CD4-positive, alpha-beta T cell (primary cell): ENCODE measurements around the gene C15orf62. TPM values are rescaled to one million over a fixed set of nuclear protein-coding genes. Genes with fewer than 3 reads are reported as not detected.

Experiments used
- ATAC-seq: fragments of 200-7000 bp; cut with Tn5 transposase; one replicate; pipeline ENCODE4 v1.10.0; 2022; ENCODE audit warnings: mild to moderate bottlenecking; ENCODE audit not compliant: poor library complexity
- CTCF ChIA-PET: fragments of 350-600 bp; sonication (Branson Sonifier 250); formaldehyde crosslinking; loops from one replicate; lab custom pipeline; 2021; ENCODE audit warnings: antibody characterized with exemption, inconsistent platforms; lab: Charles Lee
- POLR2A ChIA-PET: fragments of 350-600 bp; sonication (Branson Sonifier 250); formaldehyde crosslinking; loops from one replicate; lab custom pipeline; 2021; ENCODE audit warnings: antibody characterized with exemption, inconsistent platforms; lab: Charles Lee
- DNase-seq, 14 experiments: peaks; one replicate each; pipeline ENCODE4 v3.0.0-alpha.2; 2013 to 2020; ENCODE audit warnings: mixed read lengths in 2 of 14
- H3K27ac ChIP-seq, 2 donors: one replicate each; pipeline versions ENCODE4 v1.5.1 to v1.7.0; 2013; ENCODE audit warnings: low read length in 2 of 2, low read depth in 1 of 2, mild to moderate bottlenecking in 1 of 2
- H3K27me3 ChIP-seq, 2 experiments: 1 replicate in 1 of 2; 2 replicates in 1 of 2; pipeline versions ENCODE4 v1.6.1 to v1.7.0; 2013; ENCODE audit warnings: low read length in 2 of 2, control low read depth in 1 of 2, mild to moderate bottlenecking in 1 of 2, moderate library complexity in 1 of 2; ENCODE audit not compliant: insufficient read depth in 2 of 2, control insufficient read depth in 1 of 2
- H3K36me3 ChIP-seq: one replicate; pipeline ENCODE4 v1.6.1; 2013; ENCODE audit warnings: low read length, control low read depth; ENCODE audit not compliant: insufficient read depth
- H3K4me1 ChIP-seq: one replicate; pipeline ENCODE4 v1.6.1; 2013; ENCODE audit warnings: low read length, control low read depth; ENCODE audit not compliant: insufficient read depth
- H3K4me3 ChIP-seq: one replicate; pipeline ENCODE4 v1.5.1; 2013; ENCODE audit warnings: mild to moderate bottlenecking, low read length, moderate library complexity
- H3K9me3 ChIP-seq, 2 experiments: 1 replicate in 1 of 2; 2 replicates in 1 of 2; pipeline versions ENCODE4 v1.6.1 to v1.7.0; 2013; ENCODE audit warnings: low read length in 2 of 2, mild to moderate bottlenecking in 2 of 2, control low read depth in 1 of 2, moderate library complexity in 1 of 2; ENCODE audit not compliant: control insufficient read depth in 1 of 2, insufficient read depth in 1 of 2
- H3K27ac Mint-ChIP-seq: one replicate; pipeline ENCODE4 v1.8.0; 2020; ENCODE audit warnings: mixed read lengths
- H3K27me3 Mint-ChIP-seq: one replicate; pipeline ENCODE4 v1.8.0; 2021; ENCODE audit warnings: mixed read lengths
- H3K36me3 Mint-ChIP-seq: one replicate; pipeline ENCODE4 v1.8.0; 2021; ENCODE audit warnings: low read depth, mixed read lengths
- H3K4me1 Mint-ChIP-seq: one replicate; pipeline ENCODE4 v1.8.0; 2021; ENCODE audit warnings: low read depth, mixed read lengths
- H3K4me3 Mint-ChIP-seq: one replicate; pipeline ENCODE4 v1.8.0; 2020; ENCODE audit warnings: mild to moderate bottlenecking, mixed read lengths
- H3K9me3 Mint-ChIP-seq: one replicate; pipeline ENCODE4 v1.8.0; 2020; ENCODE audit warnings: mixed read lengths
- CTCF ChIP-seq: fragments of 200-600 bp; IDR thresholded peaks from one replicate; pipeline ENCODE4 v1.8.0; 2022; ENCODE audit warnings: antibody characterized with exemption, mild to moderate bottlenecking
- intact Hi-C, 2 experiments: fragments of 100-400 bp; cut with DNase I in 1 of 2; cut with micrococcal nuclease in 1 of 2; formaldehyde crosslinking; loops; one replicate each; pipeline versions ENCODE4 v1.15.1 to v1.9.0; 2023 to 2025; cut with DNase I, micrococcal nuclease
- total RNA-seq, 174 experiments: library from RNA in 2 of 174; stranded (reverse) in 2 of 174; gene quantifications; one replicate each; pipeline ENCODE4 v1.2.3 and lab custom pipeline; 2021 to 2026

C15orf62 gene
- total RNA-seq, 2 experiments from 2014 or later = 0.77 to 0.98 TPM

GRCh38 chr15:40722934-40723333, 46.8 kb upstream of the C15orf62 start:
- CTCF ChIA-PET = no interaction called here

GRCh38 chr15:40723919-40724318, 45.9 kb upstream of the C15orf62 start:
- no peaks in the 10 kb centered on the region for H3K27me3 Mint-ChIP-seq
- no peak overlapping the region for H3K4me3 Mint-ChIP-seq
- H3K27ac ChIP-seq = no peak overlapping the region
- no peak overlapping the region for H3K27ac Mint-ChIP-seq
- ATAC-seq = no peak
- H3K9me3 Mint-ChIP-seq = no peaks in the 10 kb centered on the region
- no peaks in the 10 kb centered on the region for H3K27me3 ChIP-seq
- H3K9me3 ChIP-seq = no peaks in the 10 kb centered on the region
- H3K4me1 ChIP-seq = no peaks in the 10 kb centered on the region
- ChIA-PET POLR2A (no interaction called here), CTCF (interaction anchor here (0.6 kb wide), 1 partner anchor 80 kb away, joined by 3 read pairs; no protein-coding TSS in a partner anchor)
- intact Hi-C loops = no loop called here
- TF ChIP-seq CTCF = no peak
- no peaks in the 10 kb centered on the region for H3K4me1 Mint-ChIP-seq
- no peak overlapping the region for H3K4me3 ChIP-seq
- no peak for DNase-seq
- no peaks in the 10 kb centered on the region for H3K36me3 Mint-ChIP-seq
- H3K36me3 ChIP-seq = no peaks in the 10 kb centered on the region

More at GRCh38 chr15:40722934-40723333, 46.8 kb upstream of the C15orf62 start:
- Histone ChIP-seq H3K27me3 (no peaks in the 10 kb centered on the region), H3K27ac (no peak overlapping the region), H3K9me3 (no peaks in the 10 kb centered on the region), H3K4me3 (no peak overlapping the region), H3K36me3 (no peaks in the 10 kb centered on the region), H3K4me1 (no peaks in the 10 kb centered on the region)
- intact Hi-C loops = no loop called here
- H3K4me3 Mint-ChIP-seq = no peak overlapping the region
- H3K27ac Mint-ChIP-seq = no peak overlapping the region
- no peaks in the 10 kb centered on the region for H3K36me3 Mint-ChIP-seq
- POLR2A ChIA-PET = interaction anchor here (1.4 kb wide), 1 partner anchor 29 kb away, joined by 3 read pairs; no protein-coding TSS in a partner anchor
- TF ChIP-seq CTCF = no peak
- DNase-seq = no peak
- H3K4me1 Mint-ChIP-seq = no peaks in the 10 kb centered on the region
- H3K27me3 Mint-ChIP-seq = no peaks in the 10 kb centered on the region
- ATAC-seq = no peak
- H3K9me3 Mint-ChIP-seq = no peaks in the 10 kb centered on the region

DNA sequence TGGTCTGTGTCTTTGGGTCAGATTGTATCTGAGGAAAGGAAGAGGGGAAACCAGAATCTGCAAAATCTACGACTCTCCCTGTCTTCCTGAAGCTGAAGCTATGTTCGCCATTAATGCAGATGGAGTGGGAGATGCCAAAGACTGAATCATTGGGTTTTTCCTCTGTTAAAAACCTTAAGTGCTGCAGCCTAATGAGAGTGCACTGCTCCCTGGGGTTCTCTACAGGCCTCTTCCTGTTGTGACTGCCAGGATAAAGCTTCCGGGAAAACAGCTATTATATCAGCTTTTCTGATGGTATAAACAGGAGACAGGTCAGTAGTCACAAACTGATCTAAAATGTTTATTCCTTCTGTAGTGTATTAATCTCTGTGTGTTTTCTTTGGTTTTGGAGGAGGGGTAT, 38.7 kb upstream of the C15orf62 start:
- CTCF ChIA-PET = no interaction called here
- Histone ChIP-seq H3K4me3 (no peak overlapping the region), H3K9me3 (no peaks in the 10 kb centered on the region), H3K36me3 (peaks cover 24% of the 10 kb centered on the region), H3K27me3 (no peaks in the 10 kb centered on the region), H3K27ac (no peak overlapping the region), H3K4me1 (no peaks in the 10 kb centered on the region)
- ATAC-seq (no peak), DNase-seq (no peak)
- Mint-ChIP-seq H3K27ac (no peak overlapping the region), H3K36me3 (peaks cover 46% of the 10 kb centered on the region), H3K4me3 (no peak overlapping the region), H3K9me3 (no peaks in the 10 kb centered on the region), H3K4me1 (no peaks in the 10 kb centered on the region), H3K27me3 (no peaks in the 10 kb centered on the region)
- intact Hi-C loops = no loop called here
- POLR2A ChIA-PET = interaction anchor here (1.4 kb wide), 1 partner anchor 36 kb away, joined by 3 read pairs; the partner anchor contains the start of gene RAD51
- TF ChIP-seq CTCF = no peak
